Panc1 (cell line): ENCODE results near the gene POLA1. TPM values are rescaled to one million over a fixed set of nuclear protein-coding genes. Genes with fewer than 3 reads are reported as not detected.
A peak's percentile ranks its signal among the peaks of the same experiment; 100 is the strongest.

Experiments
- ATAC-seq: fragments of 200-7000 bp; cut with Tn5 transposase; 2 replicates; pipeline ENCODE4 v1.9.1; 2020; ENCODE audit warnings: mild to moderate bottlenecking, moderate library complexity
- BruUV-seq: library from RNA; stranded (reverse); fragments of 400-500 nt; replicated peaks from 2 replicates; lab custom pipeline; 2021; lab: Mats Ljungman, UMichigan
- CTCF ChIA-PET: fragments of 300-600 bp; sonication (Branson Sonifier 250); formaldehyde crosslinking; loops from one replicate; lab custom pipeline; 2022; ENCODE audit warnings: antibody characterized with exemption; lab: Charles Lee
- POLR2A ChIA-PET: fragments of 300-600 bp; sonication (Branson Sonifier 250); formaldehyde crosslinking; loops from one replicate; lab custom pipeline; 2022; ENCODE audit warnings: antibody characterized with exemption; lab: Charles Lee
- DNase-seq: peaks from one replicate; pipeline ENCODE4 v3.0.0-alpha.2; 2010; ENCODE audit warnings: low read depth, low spot score
- H3K27ac ChIP-seq: 2 replicates; pipeline ENCODE4 v1.5.1; 2011; ENCODE audit warnings: mild to moderate bottlenecking, low read length, inconsistent platforms
- H3K27me3 ChIP-seq: fragments of 200-500 bp; sonication (Bioruptor generic); 2 replicates; pipeline ENCODE4 v1.6.0; 2014; ENCODE audit warnings: low read length, inconsistent platforms; ENCODE audit not compliant: control insufficient read depth, insufficient read depth
- H3K36me3 ChIP-seq: fragments of 200-500 bp; sonication (Bioruptor generic); 2 replicates; pipeline ENCODE4 v1.5.1; 2014; ENCODE audit warnings: inconsistent platforms, mild to moderate bottlenecking, low read length, moderate library complexity; ENCODE audit not compliant: control insufficient read depth, insufficient read depth
- H3K4me1 ChIP-seq: 2 replicates; pipeline ENCODE4 v1.5.1; 2011; ENCODE audit warnings: inconsistent platforms, mild to moderate bottlenecking, low read length, moderate library complexity; ENCODE audit not compliant: control insufficient read depth, insufficient read depth
- H3K4me3 ChIP-seq, 2 experiments: 2 replicates each; pipeline ENCODE4 v1.5.1; 2011 to 2012; ENCODE audit warnings: low read depth in 2 of 2, low read length in 2 of 2, mild to moderate bottlenecking in 2 of 2, inconsistent platforms in 1 of 2, moderate library complexity in 1 of 2
- H3K9me3 ChIP-seq: fragments of 200-500 bp; sonication (Bioruptor generic); 2 replicates; pipeline ENCODE4 v1.5.1; 2014; ENCODE audit warnings: low read depth, mild to moderate bottlenecking, inconsistent platforms, low read length, moderate library complexity; ENCODE audit not compliant: control insufficient read depth, insufficient read depth
- POLR2AphosphoS5 ChIP-seq: IDR thresholded peaks from 2 replicates; pipeline ENCODE4 v1.6.1; 2012; ENCODE audit warnings: mild to moderate bottlenecking, low read depth, low read length, moderate library complexity
- SIN3A ChIP-seq: IDR thresholded peaks from 2 replicates; pipeline ENCODE4 v1.6.1; 2012; ENCODE audit warnings: low read depth, mild to moderate bottlenecking, low read length, moderate library complexity, borderline replicate concordance; ENCODE audit not compliant: insufficient read depth
- TCF7L2 ChIP-seq: IDR thresholded peaks from 2 replicates; pipeline ENCODE4 v1.6.1; 2011; ENCODE audit warnings: mild to moderate bottlenecking, low read depth, low read length, inconsistent platforms
- in situ Hi-C: cut with HindIII; loops from 2 replicates; pipeline ENCODE4 v1.10.0; 2016; ENCODE audit warnings: low sequenced_read_pairs, low pct_unique_long_range_greater_than_20kb
- intact Hi-C: fragments of 100-400 bp; cut with micrococcal nuclease; formaldehyde crosslinking; loops from one replicate; pipeline ENCODE4 v1.10.0; 2022; ENCODE audit not compliant: unreplicated experiment
- total RNA-seq: library from RNA; stranded (reverse); gene quantifications from one replicate; pipeline ENCODE4 v1.2.1, GENCODE V29; 2021; ENCODE audit not compliant: unreplicated experiment
- TF ChIP-seq, protein P1 (sequence below), 2 experiments: IDR thresholded peaks; 2 replicates each; pipeline ENCODE4 v1.6.1; 2011 to 2012; ENCODE audit warnings: low read depth in 2 of 2, control low read depth in 1 of 2, low read length in 1 of 2, mild to moderate bottlenecking in 1 of 2, moderate library complexity in 1 of 2; ENCODE audit not compliant: insufficient read depth in 1 of 2
- TF ChIP-seq, protein P2 (sequence below): fragments of 450-650 bp; IDR thresholded peaks from 2 replicates; pipeline ENCODE4 v1.5.1; 2017; ENCODE audit warnings: mild to moderate bottlenecking

The POLA1 gene
- total RNA-seq, 1 experiment from 2014 or later, result 10.5 TPM

DNA sequence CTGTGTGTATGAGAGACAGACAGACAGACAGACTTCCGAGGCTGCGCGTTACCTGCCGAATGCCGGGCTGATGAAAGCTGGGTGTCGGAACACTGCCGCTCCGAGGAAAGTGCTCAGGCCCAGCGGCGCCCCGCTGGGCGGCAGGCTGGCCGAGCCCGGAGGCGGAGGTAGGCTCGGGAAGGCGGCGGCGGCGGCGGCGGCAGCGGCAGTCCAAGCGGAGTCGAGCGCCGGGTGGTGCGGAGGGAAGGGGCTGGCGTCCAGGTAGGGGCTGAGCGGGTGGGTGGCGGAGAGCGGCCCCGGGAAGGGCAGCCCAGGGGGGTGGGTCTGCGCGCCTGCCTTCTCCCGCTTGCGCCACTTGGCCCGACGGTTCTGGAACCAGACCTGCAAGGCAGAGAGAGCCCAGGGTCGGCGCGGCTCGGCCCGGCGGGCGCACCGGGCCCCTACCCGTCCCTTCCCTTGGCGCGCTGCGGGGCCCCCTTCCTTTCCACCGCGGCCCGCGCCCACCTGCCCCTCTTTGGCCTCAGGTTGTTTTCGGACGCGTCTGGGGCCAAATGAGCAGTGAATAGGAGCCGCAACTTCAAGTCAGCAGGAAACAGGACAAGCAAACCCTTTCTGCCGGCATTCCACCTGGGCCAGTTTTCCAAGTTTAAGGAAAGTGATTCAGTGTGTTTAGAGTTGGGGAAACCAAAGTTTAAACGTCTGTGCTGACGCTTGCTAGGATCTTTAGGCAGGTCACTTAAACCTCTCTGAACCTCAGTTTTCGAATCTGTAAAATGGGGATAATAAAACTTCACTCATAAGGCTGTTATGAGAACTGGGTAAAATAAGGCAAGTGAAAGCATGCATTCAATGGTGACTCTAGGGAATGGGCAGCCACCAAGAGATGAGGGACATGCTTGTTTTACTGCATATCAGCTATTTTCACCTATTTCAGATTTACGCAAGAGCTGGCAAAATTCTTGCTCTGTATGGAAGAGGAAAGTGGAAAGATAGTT, 313.6 kb downstream of the POLA1 start:
- in situ Hi-C loops, result no loop called here
- H3K4me1 ChIP-seq, result no peaks in the 10 kb centered on the region
- POLR2A ChIA-PET, result no interaction called here
- intact Hi-C loops, result no loop called here
- DNase-seq (no peak), ATAC-seq (no peak)
- H3K4me3 ChIP-seq, result peak overlapping the region in 1 of 2 experiments; percentile 24; a peak in 1 of 4 replicates
- H3K27me3 ChIP-seq, result peaks cover 16% of the 10 kb centered on the region
- TF ChIP-seq TCF7L2 (no peak), SIN3A (no peak), POLR2AphosphoS5 (no peak)
- TF ChIP-seq, protein P1, sequence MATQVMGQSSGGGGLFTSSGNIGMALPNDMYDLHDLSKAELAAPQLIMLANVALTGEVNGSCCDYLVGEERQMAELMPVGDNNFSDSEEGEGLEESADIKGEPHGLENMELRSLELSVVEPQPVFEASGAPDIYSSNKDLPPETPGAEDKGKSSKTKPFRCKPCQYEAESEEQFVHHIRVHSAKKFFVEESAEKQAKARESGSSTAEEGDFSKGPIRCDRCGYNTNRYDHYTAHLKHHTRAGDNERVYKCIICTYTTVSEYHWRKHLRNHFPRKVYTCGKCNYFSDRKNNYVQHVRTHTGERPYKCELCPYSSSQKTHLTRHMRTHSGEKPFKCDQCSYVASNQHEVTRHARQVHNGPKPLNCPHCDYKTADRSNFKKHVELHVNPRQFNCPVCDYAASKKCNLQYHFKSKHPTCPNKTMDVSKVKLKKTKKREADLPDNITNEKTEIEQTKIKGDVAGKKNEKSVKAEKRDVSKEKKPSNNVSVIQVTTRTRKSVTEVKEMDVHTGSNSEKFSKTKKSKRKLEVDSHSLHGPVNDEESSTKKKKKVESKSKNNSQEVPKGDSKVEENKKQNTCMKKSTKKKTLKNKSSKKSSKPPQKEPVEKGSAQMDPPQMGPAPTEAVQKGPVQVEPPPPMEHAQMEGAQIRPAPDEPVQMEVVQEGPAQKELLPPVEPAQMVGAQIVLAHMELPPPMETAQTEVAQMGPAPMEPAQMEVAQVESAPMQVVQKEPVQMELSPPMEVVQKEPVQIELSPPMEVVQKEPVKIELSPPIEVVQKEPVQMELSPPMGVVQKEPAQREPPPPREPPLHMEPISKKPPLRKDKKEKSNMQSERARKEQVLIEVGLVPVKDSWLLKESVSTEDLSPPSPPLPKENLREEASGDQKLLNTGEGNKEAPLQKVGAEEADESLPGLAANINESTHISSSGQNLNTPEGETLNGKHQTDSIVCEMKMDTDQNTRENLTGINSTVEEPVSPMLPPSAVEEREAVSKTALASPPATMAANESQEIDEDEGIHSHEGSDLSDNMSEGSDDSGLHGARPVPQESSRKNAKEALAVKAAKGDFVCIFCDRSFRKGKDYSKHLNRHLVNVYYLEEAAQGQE (IDR thresholded peaks at IDR 0.05; ENCODE audit: insufficient read depth in 1 of 2, low read depth in 2 of 2, low read length in 1 of 2), result no peak
- TF ChIP-seq, protein P2, sequence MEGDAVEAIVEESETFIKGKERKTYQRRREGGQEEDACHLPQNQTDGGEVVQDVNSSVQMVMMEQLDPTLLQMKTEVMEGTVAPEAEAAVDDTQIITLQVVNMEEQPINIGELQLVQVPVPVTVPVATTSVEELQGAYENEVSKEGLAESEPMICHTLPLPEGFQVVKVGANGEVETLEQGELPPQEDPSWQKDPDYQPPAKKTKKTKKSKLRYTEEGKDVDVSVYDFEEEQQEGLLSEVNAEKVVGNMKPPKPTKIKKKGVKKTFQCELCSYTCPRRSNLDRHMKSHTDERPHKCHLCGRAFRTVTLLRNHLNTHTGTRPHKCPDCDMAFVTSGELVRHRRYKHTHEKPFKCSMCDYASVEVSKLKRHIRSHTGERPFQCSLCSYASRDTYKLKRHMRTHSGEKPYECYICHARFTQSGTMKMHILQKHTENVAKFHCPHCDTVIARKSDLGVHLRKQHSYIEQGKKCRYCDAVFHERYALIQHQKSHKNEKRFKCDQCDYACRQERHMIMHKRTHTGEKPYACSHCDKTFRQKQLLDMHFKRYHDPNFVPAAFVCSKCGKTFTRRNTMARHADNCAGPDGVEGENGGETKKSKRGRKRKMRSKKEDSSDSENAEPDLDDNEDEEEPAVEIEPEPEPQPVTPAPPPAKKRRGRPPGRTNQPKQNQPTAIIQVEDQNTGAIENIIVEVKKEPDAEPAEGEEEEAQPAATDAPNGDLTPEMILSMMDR, result no peak
- CTCF ChIA-PET, result no interaction called here
- no peak overlapping the region for H3K27ac ChIP-seq
- no peaks in the 10 kb centered on the region for H3K9me3 ChIP-seq
- H3K36me3 ChIP-seq, result no peaks in the 10 kb centered on the region
- BruUV-seq, result no TSS peak

DNA sequence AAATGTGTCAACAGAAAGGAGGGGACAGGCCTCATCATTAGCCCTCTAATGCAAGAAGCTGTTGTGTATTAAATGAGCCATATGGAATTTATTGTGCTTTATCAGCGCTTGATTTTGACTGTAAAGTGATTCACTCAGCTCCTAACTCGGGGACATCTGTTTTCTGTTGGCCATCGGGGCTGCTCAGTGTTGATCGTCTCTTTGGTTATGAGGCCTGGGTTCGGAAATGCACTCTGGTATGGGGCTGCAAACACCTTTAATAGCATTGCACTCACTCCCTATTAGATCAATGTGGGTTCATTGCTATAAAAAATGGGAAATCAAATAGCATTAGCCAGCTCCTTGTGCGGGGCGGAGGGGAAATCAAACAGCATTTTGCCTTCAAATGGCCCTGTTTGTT, 315.7 kb downstream of the POLA1 start:
- no peaks in the 10 kb centered on the region for H3K4me1 ChIP-seq
- POLR2A ChIA-PET, result no interaction called here
- H3K27ac ChIP-seq, result no peak overlapping the region
- CTCF ChIA-PET, result no interaction called here
- H3K27me3 ChIP-seq, result peaks cover 19% of the 10 kb centered on the region
- no peaks in the 10 kb centered on the region for H3K9me3 ChIP-seq
- DNase-seq (no peak), ATAC-seq (no peak)
- no TSS peak for BruUV-seq
- in situ Hi-C loops (no loop called here), intact Hi-C loops (no loop called here)
- no peak overlapping the region for H3K4me3 ChIP-seq
- no peaks in the 10 kb centered on the region for H3K36me3 ChIP-seq
- TF ChIP-seq POLR2AphosphoS5, result no peak
- TF ChIP-seq, protein P2, result no peak
- no peak for TF ChIP-seq SIN3A
- TF ChIP-seq TCF7L2, result no peak
- TF ChIP-seq, protein P1 (IDR thresholded peaks at IDR 0.05; ENCODE audit: insufficient read depth in 1 of 2, low read depth in 2 of 2, low read length in 1 of 2), result no peak
